Embryonic facial prominence (tissue), 1 donor: ENCODE measurements around the gene CDRT4.
"Not testable (repeated sequence)": the region's sequence is repeated elsewhere in the genome, so short reads cannot be mapped to it uniquely, and the experiment has no call there.

ENCODE experiments used
- DNase-seq: peaks from one replicate; pipeline ENCODE4 v3.0.0-alpha.2; 2016; ENCODE audit errors: extremely low spot score

Gene CDRT4

GRCh38 chr17:15456972-15457722, 10.3 kb downstream of the CDRT4 start:
- peak; percentile 90 for DNase-seq

GRCh38 chr17:15456496-15456895, 10.9 kb downstream of the CDRT4 start:
- DNase-seq = no peak

GRCh38 chr17:15454346-15454745, 13.1 kb downstream of the CDRT4 start:
- no peak for DNase-seq

GRCh38 chr17:15453782-15454181, 13.6 kb downstream of the CDRT4 start:
- DNase-seq = no peak

GRCh38 chr17:15453246-15453645, 14.2 kb downstream of the CDRT4 start:
- no peak for DNase-seq

- no peak for DNase-seq
These were observed 14.7 kb downstream of the CDRT4 start for GRCh38 chr17:15452746-15453145.

- DNase-seq = no peak
These were observed 15.7 kb downstream of the CDRT4 start for GRCh38 chr17:15451680-15452079.

- DNase-seq = no peak
These were observed 18.9 kb downstream of the CDRT4 start for GRCh38 chr17:15448580-15448956.

- no peak for DNase-seq
These were observed 19.4 kb downstream of the CDRT4 start for GRCh38 chr17:15447928-15448579.

GRCh38 chr17:15446036-15446435, 21.4 kb downstream of the CDRT4 start:
- DNase-seq = no peak

- DNase-seq = no peak
These were observed 22.6 kb downstream of the CDRT4 start for GRCh38 chr17:15444805-15445204.

- DNase-seq = no peak
These were observed 24.9 kb downstream of the CDRT4 start for GRCh38 chr17:15442311-15443180.

- DNase-seq = no peak
These were observed 26.1 kb downstream of the CDRT4 start for GRCh38 chr17:15441315-15441714.

- no peak for DNase-seq
These were observed 27.1 kb downstream of the CDRT4 start for GRCh38 chr17:15440347-15440746.

- not testable (repeated sequence) for DNase-seq
These were observed 28.0 kb downstream of the CDRT4 start for GRCh38 chr17:15439205-15439985.

GRCh38 chr17:15438491-15439105, 28.8 kb downstream of the CDRT4 start:
- DNase-seq = no peak

- no peak for DNase-seq
These were observed 30.2 kb downstream of the CDRT4 start for GRCh38 chr17:15437303-15437635.

- DNase-seq = no peak
These were observed 30.7 kb downstream of the CDRT4 start for GRCh38 chr17:15436473-15437302.

GRCh38 chr17:15434956-15435355, 32.5 kb downstream of the CDRT4 start:
- no peak for DNase-seq

GRCh38 chr17:15432807-15433611, 34.4 kb downstream of the CDRT4 start:
- DNase-seq = no peak
